HFFc6 (cell line): ENCODE data around the gene MON1A. TPM values are rescaled to one million over a fixed set of nuclear protein-coding genes. Genes with fewer than 3 reads are reported as not detected.

ENCODE experiments used
- DNase-seq: peaks from one replicate; pipeline ENCODE4 v3.0.0-alpha.2; 2018
- H3K27ac Mint-ChIP-seq: 2 replicates; pipeline ENCODE4 v1.8.0; 2020; ENCODE audit warnings: mild to moderate bottlenecking, mixed read lengths
- H3K27me3 Mint-ChIP-seq: 2 replicates; pipeline ENCODE4 v1.8.0; 2021; ENCODE audit warnings: mild to moderate bottlenecking, moderate library complexity, mixed read lengths; ENCODE audit not compliant: insufficient read depth
- H3K36me3 Mint-ChIP-seq: 2 replicates; pipeline ENCODE4 v1.8.0; 2021; ENCODE audit warnings: low read depth, mixed read lengths
- H3K4me1 Mint-ChIP-seq: 2 replicates; pipeline ENCODE4 v1.8.0; 2020; ENCODE audit warnings: low read depth, mixed read lengths
- H3K4me3 Mint-ChIP-seq: 2 replicates; pipeline ENCODE4 v1.8.0; 2020; ENCODE audit warnings: mild to moderate bottlenecking, moderate library complexity, mixed read lengths
- H3K9me3 Mint-ChIP-seq: 2 replicates; pipeline ENCODE4 v1.8.0; 2020; ENCODE audit warnings: mild to moderate bottlenecking, mixed read lengths
- total RNA-seq, 6 experiments: library from RNA; stranded (reverse); fragmentation: NEBNext Ultra II Directional; extraction: Animal tissue kit (Norgen Biotek cat#: 25700); gene quantifications; 2 replicates in 1 of 6; 3 replicates in 5 of 6; pipeline ENCODE4 v1.2.3, GENCODE V29; 2021
- TF ChIP-seq, protein P1 (sequence below): fragments of 200-600 bp; sonication (generic); IDR thresholded peaks from 2 replicates; pipeline ENCODE4 v1.5.0; 2021; ENCODE audit warnings: antibody characterized with exemption, mild to moderate bottlenecking

Gene MON1A
- total RNA-seq, 6 experiments from 2014 or later = 13.6 to 20.3 (median 15.7) TPM

DNA sequence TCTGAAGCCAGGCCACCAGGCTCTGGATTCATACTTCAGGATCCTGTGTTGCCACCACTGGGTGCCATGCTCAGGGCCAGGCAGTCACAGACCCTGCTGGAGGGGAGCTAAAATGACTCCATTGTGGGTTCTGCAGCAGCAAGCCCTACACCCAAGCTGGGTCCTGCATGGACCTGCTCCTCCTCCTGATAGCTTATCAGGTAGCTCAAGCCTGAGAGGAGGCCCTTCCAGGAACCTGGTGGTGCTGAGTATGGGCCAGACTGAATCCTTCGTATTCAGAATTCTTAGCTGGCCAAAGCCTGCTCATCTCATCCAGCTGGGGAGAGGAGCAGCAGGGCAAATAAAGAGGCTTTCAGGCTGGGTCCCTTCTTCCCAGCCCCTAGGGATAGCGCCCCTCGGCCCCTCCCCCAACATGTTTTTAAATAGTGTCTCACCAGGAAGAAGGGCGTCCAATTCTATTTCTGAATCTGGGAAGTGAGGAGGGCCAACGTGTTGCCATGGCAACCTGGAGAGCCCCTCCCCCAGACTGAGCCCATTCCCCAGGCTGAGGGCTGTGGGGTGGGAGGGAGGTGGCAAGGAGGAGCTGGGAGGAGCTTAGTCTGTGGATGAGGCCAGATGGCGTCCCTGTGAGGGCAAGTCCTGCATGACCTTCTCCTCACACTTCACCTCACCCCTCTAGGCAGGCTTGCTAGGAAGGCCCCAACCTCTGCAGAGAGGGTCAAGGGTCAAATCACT, 48.9 kb downstream of the MON1A start:
- Mint-ChIP-seq H3K9me3 (no peaks in the 10 kb centered on the region), H3K4me3 (no peak overlapping the region), H3K27me3 (peaks cover 25% of the 10 kb centered on the region), H3K36me3 (no peaks in the 10 kb centered on the region), H3K4me1 (no peaks in the 10 kb centered on the region), H3K27ac (no peak overlapping the region)
- TF ChIP-seq, protein P1, sequence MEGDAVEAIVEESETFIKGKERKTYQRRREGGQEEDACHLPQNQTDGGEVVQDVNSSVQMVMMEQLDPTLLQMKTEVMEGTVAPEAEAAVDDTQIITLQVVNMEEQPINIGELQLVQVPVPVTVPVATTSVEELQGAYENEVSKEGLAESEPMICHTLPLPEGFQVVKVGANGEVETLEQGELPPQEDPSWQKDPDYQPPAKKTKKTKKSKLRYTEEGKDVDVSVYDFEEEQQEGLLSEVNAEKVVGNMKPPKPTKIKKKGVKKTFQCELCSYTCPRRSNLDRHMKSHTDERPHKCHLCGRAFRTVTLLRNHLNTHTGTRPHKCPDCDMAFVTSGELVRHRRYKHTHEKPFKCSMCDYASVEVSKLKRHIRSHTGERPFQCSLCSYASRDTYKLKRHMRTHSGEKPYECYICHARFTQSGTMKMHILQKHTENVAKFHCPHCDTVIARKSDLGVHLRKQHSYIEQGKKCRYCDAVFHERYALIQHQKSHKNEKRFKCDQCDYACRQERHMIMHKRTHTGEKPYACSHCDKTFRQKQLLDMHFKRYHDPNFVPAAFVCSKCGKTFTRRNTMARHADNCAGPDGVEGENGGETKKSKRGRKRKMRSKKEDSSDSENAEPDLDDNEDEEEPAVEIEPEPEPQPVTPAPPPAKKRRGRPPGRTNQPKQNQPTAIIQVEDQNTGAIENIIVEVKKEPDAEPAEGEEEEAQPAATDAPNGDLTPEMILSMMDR = no peak
- DNase-seq = no peak

DNA sequence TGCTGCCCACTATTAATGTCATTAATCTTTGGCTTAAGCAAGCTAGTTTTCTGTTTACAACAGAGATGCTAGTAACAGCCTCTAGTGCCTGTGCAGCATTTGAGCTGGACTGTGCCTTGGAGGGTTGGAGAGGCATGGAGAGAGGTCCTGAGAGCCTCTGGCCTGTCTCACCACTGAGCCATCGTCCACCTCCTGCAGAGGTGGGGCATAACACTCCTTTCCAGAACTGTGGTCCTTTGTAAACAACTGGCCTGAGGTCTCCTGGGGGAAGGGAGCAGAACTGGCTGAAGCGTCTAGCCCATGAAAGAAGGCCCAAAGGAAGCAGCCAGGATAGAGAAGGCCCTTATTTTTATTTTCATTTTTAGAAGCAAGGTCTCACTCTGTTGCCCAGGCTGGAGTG, 49.9 kb downstream of the MON1A start:
- H3K27ac Mint-ChIP-seq = no peak overlapping the region
- TF ChIP-seq, protein P1 = no peak
- H3K4me3 Mint-ChIP-seq = no peak overlapping the region
- H3K9me3 Mint-ChIP-seq = no peaks in the 10 kb centered on the region
- H3K4me1 Mint-ChIP-seq = no peaks in the 10 kb centered on the region
- peaks cover 27% of the 10 kb centered on the region for H3K27me3 Mint-ChIP-seq
- DNase-seq = no peak
- no peaks in the 10 kb centered on the region for H3K36me3 Mint-ChIP-seq

DNA sequence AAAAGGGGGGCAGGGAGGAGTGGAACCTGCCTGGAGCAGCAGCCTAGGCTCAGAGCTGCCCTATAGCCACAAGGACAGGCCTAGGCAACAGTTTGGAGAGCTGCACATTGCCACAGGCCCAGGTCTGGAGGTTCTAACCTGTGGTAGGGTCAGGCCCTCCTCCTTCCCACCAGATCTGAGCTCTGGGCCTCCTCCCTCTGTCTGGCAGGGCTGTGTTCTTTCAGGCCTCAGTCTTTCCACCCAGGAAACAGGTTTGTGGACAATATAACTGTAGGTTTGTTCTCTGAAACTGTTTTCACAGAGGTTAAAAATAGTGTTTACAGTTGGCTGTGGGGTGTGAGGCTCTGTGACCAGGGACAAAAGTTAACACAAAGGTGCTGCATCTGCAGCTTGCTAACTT, 50.9 kb downstream of the MON1A start:
- H3K36me3 Mint-ChIP-seq = no peaks in the 10 kb centered on the region
- H3K9me3 Mint-ChIP-seq = no peaks in the 10 kb centered on the region
- DNase-seq = no peak
- H3K4me3 Mint-ChIP-seq = no peak overlapping the region
- TF ChIP-seq, protein P1 = no peak
- peaks cover 33% of the 10 kb centered on the region for H3K27me3 Mint-ChIP-seq
- no peaks in the 10 kb centered on the region for H3K4me1 Mint-ChIP-seq
- H3K27ac Mint-ChIP-seq = no peak overlapping the region

DNA sequence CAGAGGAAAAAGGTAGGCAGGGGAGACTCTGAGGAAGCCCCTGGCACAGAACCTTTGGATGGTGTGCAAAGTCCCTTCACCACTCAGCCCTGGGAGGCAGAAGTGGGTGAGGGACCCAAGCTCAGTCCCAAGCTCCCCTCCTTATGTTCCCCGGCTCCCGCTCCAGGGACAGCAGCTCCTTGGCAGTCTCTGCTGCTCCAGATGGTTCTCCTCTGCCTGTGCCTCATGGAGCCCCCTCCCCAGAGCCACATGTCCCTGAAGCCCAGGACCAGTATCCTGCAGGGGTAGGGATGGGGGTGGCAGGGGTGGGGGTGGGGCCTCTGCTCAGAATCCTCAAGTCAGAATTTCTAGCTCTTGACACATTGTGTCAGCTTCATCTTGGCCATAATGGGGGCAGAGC, 51.9 kb downstream of the MON1A start:
- H3K9me3 Mint-ChIP-seq = no peaks in the 10 kb centered on the region
- no peak overlapping the region for H3K27ac Mint-ChIP-seq
- TF ChIP-seq, protein P1 = no peak
- H3K4me1 Mint-ChIP-seq = no peaks in the 10 kb centered on the region
- H3K36me3 Mint-ChIP-seq = no peaks in the 10 kb centered on the region
- no peak for DNase-seq
- H3K27me3 Mint-ChIP-seq = peaks cover 34% of the 10 kb centered on the region
- no peak overlapping the region for H3K4me3 Mint-ChIP-seq

DNA sequence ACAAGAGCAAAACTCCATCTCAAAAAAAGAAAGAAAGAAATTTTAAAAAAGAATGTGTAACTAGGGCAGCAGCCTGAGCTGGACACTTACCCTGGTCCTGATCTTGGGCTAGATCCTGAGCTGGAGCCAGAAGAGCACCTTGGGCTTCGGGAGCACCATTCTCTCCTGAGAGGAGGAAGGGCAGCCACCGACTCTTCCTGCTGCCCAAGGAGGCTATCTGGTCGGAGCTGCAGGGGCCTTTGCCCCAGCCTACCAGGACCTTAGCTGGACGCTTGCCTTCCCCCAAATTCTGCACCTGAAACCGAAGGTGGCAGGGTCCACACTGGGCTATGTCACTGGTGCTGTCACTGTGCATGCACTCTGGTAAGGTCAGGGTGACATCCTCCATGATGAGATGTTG, 53.0 kb downstream of the MON1A start:
- no peaks in the 10 kb centered on the region for H3K9me3 Mint-ChIP-seq
- no peaks in the 10 kb centered on the region for H3K36me3 Mint-ChIP-seq
- H3K27me3 Mint-ChIP-seq = peaks cover 29% of the 10 kb centered on the region
- no peaks in the 10 kb centered on the region for H3K4me1 Mint-ChIP-seq
- H3K4me3 Mint-ChIP-seq = no peak overlapping the region
- H3K27ac Mint-ChIP-seq = no peak overlapping the region
- no peak for DNase-seq
- TF ChIP-seq, protein P1 = no peak
